ELR (cell line): ENCODE results near the gene ZNF587B.
"Not testable (repeated sequence)": the region's sequence is repeated elsewhere in the genome, so short reads cannot be mapped to it uniquely, and the experiment has no call there.

Experiments
- DNase-seq: peaks from one replicate; pipeline ENCODE4 v3.0.0-alpha.2; 2015; ENCODE audit warnings: low read depth

The ZNF587B gene

DNA sequence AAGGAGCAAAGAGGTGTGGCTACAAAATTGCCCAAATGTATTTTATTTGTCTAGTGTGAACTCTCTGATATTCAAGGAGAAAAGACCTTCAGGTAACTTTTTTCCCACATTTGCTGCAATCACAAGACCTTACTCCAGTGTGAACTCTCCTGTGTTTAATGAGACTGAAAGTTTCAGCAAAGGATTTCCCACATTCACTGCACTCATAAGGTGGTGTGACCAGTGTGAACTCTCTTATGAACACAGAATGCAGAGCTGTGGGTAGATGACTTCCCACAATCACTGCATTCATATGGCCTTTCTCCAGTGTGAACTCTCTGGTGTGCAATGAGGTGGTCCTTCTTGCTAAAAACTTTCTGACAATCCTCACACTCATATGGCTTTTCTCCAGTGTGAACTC lies 42.4 kb downstream of the ZNF587B start:
- DNase-seq, result no peak

GRCh38 chr19:57873883-57874799 lies 44.0 kb downstream of the ZNF587B start:
- not testable (repeated sequence) for DNase-seq

GRCh38 chr19:57886046-57886445 lies 55.9 kb downstream of the ZNF587B start:
- no peak for DNase-seq

DNA sequence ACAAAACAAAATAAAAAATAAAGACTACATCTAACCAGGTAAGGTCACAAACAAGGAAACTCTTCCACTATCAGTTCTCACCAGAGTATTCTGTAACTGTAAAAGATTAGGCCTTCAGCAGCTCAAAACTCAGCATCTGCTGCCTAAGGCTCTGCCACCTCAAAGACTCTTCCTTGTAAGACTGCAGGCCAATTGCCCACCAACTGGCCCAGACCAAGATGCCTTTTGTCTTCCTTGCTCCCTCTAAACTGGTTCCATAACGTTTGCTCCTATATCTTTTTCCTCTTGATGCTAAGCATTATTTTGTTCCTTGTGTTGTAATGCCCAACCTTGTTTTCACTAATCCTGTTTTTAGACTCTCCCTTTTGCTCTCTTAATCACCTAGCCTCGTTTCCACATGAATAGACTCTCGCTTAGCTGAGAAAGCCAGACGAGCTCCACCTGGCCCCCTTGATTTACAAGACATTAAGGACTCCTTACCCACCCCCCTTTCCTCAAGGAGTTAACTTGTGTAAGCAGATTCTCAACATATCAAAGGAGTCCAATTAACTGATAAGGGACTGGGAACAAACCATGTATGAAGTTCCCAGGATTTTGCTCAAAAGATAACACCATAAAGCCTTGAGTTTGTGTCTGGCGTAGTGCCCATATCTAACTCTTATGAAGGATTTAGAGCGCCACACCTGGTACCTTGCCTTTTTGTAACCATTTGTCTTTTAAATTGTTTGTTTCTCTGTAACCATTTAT lies 57.3 kb downstream of the ZNF587B start:
- DNase-seq, result no peak

- no peak for DNase-seq
Observed at GRCh38 chr19:57888107-57888559, 58.0 kb downstream of the ZNF587B start.

- DNase-seq, result peak; percentile 86
Observed at GRCh38 chr19:57888560-57889231, 58.6 kb downstream of the ZNF587B start, which contains the start of gene ZNF814. Gene ZNF814 (minus strand): TSS chr19:57889037. CDS start chr19:57888802, 235 bp downstream.

DNA sequence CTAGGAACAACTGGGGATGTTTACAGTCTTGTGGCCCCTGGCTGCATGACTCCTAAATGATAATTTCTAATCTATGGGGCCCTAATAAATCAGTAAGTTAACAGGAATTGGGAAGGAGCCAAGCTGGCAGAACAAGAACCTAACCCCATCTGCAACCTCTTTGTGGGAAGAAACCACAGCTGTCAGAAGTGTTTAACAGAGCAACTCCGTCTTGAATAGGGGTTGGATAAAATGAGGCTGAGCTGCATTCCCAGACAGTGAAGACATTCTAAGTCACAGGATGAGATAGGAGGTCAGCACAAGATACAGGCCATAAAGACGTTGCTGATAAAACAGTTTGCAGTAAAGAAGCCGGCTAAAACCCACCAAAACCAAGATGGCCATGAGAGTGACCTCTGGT lies 60.6 kb downstream of the ZNF587B start:
- not testable (repeated sequence) for DNase-seq
